Measurements from ENCODE around the gene MBOAT2.

The MBOAT2 gene

DNA sequence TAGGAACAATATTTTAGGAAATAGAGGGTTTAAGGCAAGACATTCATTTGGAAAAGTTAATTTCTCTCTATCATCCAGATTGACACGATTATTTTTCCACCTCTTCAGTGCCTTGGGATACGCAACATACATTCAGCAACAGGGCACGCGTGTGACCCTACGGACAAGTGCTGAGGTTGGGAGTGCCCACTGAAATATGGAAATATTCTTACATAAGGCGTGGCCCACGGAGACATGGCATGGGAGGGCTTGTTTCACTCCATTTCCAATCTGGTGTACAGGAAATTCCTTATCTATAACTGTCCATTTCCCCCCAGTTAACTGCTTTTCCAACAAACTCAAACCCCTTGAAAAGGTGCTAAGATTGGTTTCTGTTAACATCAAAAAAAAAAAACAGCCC lies 145.2 kb downstream of the MBOAT2 start:
- TF ChIP-seq, protein P1, sequence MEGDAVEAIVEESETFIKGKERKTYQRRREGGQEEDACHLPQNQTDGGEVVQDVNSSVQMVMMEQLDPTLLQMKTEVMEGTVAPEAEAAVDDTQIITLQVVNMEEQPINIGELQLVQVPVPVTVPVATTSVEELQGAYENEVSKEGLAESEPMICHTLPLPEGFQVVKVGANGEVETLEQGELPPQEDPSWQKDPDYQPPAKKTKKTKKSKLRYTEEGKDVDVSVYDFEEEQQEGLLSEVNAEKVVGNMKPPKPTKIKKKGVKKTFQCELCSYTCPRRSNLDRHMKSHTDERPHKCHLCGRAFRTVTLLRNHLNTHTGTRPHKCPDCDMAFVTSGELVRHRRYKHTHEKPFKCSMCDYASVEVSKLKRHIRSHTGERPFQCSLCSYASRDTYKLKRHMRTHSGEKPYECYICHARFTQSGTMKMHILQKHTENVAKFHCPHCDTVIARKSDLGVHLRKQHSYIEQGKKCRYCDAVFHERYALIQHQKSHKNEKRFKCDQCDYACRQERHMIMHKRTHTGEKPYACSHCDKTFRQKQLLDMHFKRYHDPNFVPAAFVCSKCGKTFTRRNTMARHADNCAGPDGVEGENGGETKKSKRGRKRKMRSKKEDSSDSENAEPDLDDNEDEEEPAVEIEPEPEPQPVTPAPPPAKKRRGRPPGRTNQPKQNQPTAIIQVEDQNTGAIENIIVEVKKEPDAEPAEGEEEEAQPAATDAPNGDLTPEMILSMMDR (conservative IDR thresholded peaks at IDR 0.05; ENCODE audit: low read length), result no peak
- no peak overlapping the region for H3K4me3 ChIP-seq (ENCODE audit: low read length)
- no peak for DNase-seq (ENCODE audit: low read depth)

- no peak for DNase-seq (ENCODE audit: low read depth)
- no peak overlapping the region for H3K4me3 ChIP-seq (ENCODE audit: low read length)
- TF ChIP-seq, protein P1 (conservative IDR thresholded peaks at IDR 0.05; ENCODE audit: low read length), result no peak
Observed at GRCh38 chr2:8857709-8858108, 145.8 kb downstream of the MBOAT2 start.

DNA sequence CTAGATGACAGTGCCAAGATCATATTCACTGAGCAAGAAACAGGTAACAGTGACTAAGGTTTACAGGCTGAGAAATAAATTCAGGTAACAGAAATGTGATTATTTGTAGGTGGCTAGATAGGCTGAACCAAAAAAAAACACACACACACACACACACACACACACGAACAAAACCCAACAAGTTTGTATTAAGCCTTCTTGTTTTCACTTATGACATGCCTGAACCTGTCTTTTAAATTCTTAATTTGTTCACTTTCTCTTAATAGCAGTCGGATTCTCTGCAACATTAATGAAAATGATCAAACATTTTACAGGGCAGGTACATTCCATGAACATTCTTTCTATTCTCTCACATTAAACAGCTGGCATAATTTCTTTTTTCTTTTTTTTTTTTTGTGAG lies 147.3 kb downstream of the MBOAT2 start:
- DNase-seq (ENCODE audit: low read depth), result no peak
- no peak overlapping the region for H3K4me3 ChIP-seq (ENCODE audit: low read length)
- TF ChIP-seq, protein P1 (conservative IDR thresholded peaks at IDR 0.05; ENCODE audit: low read length), result no peak

- DNase-seq (ENCODE audit: low read depth), result no peak
- TF ChIP-seq, protein P1 (conservative IDR thresholded peaks at IDR 0.05; ENCODE audit: low read length), result no peak
- H3K4me3 ChIP-seq (ENCODE audit: low read length), result no peak overlapping the region
Observed at GRCh38 chr2:8855010-8855409, 148.5 kb downstream of the MBOAT2 start.

- no peak overlapping the region for H3K4me3 ChIP-seq (ENCODE audit: low read length)
- TF ChIP-seq, protein P1 (conservative IDR thresholded peaks at IDR 0.05; ENCODE audit: low read length), result no peak
- DNase-seq (ENCODE audit: low read depth), result no peak
Observed at GRCh38 chr2:8853426-8853825, 150.1 kb downstream of the MBOAT2 start.

- TF ChIP-seq, protein P1 (conservative IDR thresholded peaks at IDR 0.05; ENCODE audit: low read length), result no peak
- DNase-seq (ENCODE audit: low read depth), result no peak
Observed at GRCh38 chr2:8851811-8852560, 151.5 kb downstream of the MBOAT2 start.

DNA sequence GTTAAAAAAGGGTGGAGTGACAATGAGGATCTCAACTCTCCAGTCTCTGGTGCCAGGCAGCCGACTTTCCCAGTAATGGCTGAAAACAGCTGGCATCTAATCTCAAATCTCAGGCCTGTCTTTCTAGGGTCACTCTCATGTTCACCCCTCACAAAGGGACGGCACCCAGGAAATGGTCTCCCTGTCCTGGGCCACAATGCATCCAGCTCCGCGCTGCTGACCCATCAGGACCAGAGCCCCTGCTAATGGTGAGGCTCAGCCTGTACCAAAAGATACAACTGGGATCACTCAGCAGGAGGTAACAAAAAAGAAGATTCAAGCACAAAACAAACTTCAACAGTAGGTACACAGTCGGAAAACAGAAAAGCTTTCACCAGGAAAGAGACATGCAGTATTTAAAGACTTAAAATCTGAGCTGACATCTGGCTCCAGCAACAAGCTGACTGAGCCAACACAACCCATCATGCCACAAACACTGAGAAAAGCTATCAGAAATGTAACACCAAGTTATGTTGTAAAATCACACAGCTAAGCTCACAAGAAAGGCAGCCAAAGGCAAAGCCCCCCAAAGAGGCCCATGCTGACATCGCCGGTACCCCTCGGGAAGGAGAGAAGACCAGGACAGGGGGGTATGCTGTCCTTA lies 152.5 kb downstream of the MBOAT2 start:
- H3K4me3 ChIP-seq (ENCODE audit: low read length), result no peak overlapping the region
- TF ChIP-seq, protein P1 (conservative IDR thresholded peaks at IDR 0.05; ENCODE audit: low read length), result no peak
- DNase-seq (ENCODE audit: low read depth), result no peak

More at GRCh38 chr2:8851811-8852560, 151.5 kb downstream of the MBOAT2 start:
- no peak overlapping the region for H3K4me3 ChIP-seq (ENCODE audit: low read length)
